Liver (tissue), 9 donors: Measurements from ENCODE around the gene KRT37. TPM values are rescaled to one million over a fixed set of nuclear protein-coding genes. Genes with fewer than 3 reads are reported as not detected.

ENCODE experiments used
- DNase-seq: peaks from one replicate; pipeline ENCODE4 v3.0.0-alpha.2; 2017; ENCODE audit warnings: low spot score
- H3K27ac ChIP-seq, 2 donors: one replicate each; pipeline ENCODE4 v1.7.0; 2013; ENCODE audit warnings: inconsistent platforms in 2 of 2, low read length in 2 of 2, control low read depth in 1 of 2, low read depth in 1 of 2, mild to moderate bottlenecking in 1 of 2
- H3K27me3 ChIP-seq, 4 donors: one replicate each; pipeline versions ENCODE4 v1.6.1 to v1.7.0; 2013; ENCODE audit warnings: low read length in 3 of 4, inconsistent platforms in 1 of 4, mild to moderate bottlenecking in 1 of 4, moderate library complexity in 1 of 4; ENCODE audit not compliant: control insufficient read depth in 4 of 4, insufficient read depth in 4 of 4
- H3K36me3 ChIP-seq, 4 donors: one replicate each; pipeline versions ENCODE4 v1.6.1 to v1.7.0; 2013; ENCODE audit warnings: low read length in 3 of 4, mild to moderate bottlenecking in 3 of 4, low read depth in 1 of 4, moderate library complexity in 1 of 4; ENCODE audit not compliant: control insufficient read depth in 4 of 4, insufficient read depth in 3 of 4
- H3K4me1 ChIP-seq, 4 donors: one replicate each; pipeline versions ENCODE4 v1.6.1 to v1.7.0; 2013; ENCODE audit warnings: low read length in 3 of 4, mild to moderate bottlenecking in 3 of 4, moderate library complexity in 1 of 4; ENCODE audit not compliant: control insufficient read depth in 4 of 4, insufficient read depth in 4 of 4
- H3K4me3 ChIP-seq, 3 donors: one replicate each; pipeline versions ENCODE4 v1.6.1 to v1.7.0; 2013; ENCODE audit warnings: low read length in 3 of 3, control low read depth in 1 of 3, low read depth in 1 of 3, mild to moderate bottlenecking in 1 of 3
- H3K9ac ChIP-seq, 2 donors: one replicate each; pipeline ENCODE4 v1.7.0; 2013; ENCODE audit warnings: low read length in 2 of 2, mild to moderate bottlenecking in 2 of 2, moderate library complexity in 2 of 2, control low read depth in 1 of 2, low read depth in 1 of 2
- H3K9me3 ChIP-seq, 4 donors: one replicate each; pipeline versions ENCODE4 v1.6.1 to v1.7.0; 2013; ENCODE audit warnings: low read length in 3 of 4; ENCODE audit not compliant: control insufficient read depth in 4 of 4
- ATF3 ChIP-seq: IDR thresholded peaks from 2 replicates; pipeline ENCODE4 v1.6.1; 2016; ENCODE audit warnings: antibody characterized with exemption
- FOXA1 ChIP-seq: IDR thresholded peaks from 2 replicates; pipeline ENCODE4 v1.6.1; 2016; ENCODE audit warnings: antibody characterized with exemption
- GABPA ChIP-seq, 2 donors: IDR thresholded peaks in 1 of 2; conservative IDR thresholded peaks in 1 of 2; 2 replicates each; pipeline ENCODE4 v1.6.1; 2016; ENCODE audit warnings: antibody characterized with exemption in 2 of 2, mild to moderate bottlenecking in 1 of 2, moderate library complexity in 1 of 2
- HNF4G ChIP-seq: IDR thresholded peaks from 2 replicates; pipeline ENCODE4 v1.6.1; 2016; ENCODE audit warnings: antibody characterized with exemption
- JUND ChIP-seq, 2 donors: IDR thresholded peaks; 2 replicates each; pipeline ENCODE4 v1.6.1; 2016; ENCODE audit warnings: antibody characterized with exemption in 2 of 2
- RAD21 ChIP-seq, 2 donors: IDR thresholded peaks; 2 replicates each; pipeline ENCODE4 v1.6.1; 2016; ENCODE audit warnings: antibody characterized with exemption in 2 of 2, mild to moderate bottlenecking in 2 of 2
- RXRA ChIP-seq, 2 donors: IDR thresholded peaks; 2 replicates each; pipeline ENCODE4 v1.6.1; 2017 to 2018; ENCODE audit warnings: antibody characterized with exemption in 2 of 2, mild to moderate bottlenecking in 1 of 2
- SP1 ChIP-seq: IDR thresholded peaks from 2 replicates; pipeline ENCODE4 v1.6.1; 2018; ENCODE audit warnings: antibody characterized with exemption, mild to moderate bottlenecking
- TAF1 ChIP-seq: conservative IDR thresholded peaks from 2 replicates; pipeline ENCODE4 v1.6.1; 2016; ENCODE audit warnings: antibody characterized with exemption, mild to moderate bottlenecking
- YY1 ChIP-seq: IDR thresholded peaks from 2 replicates; pipeline ENCODE4 v1.6.1; 2016; ENCODE audit warnings: antibody characterized with exemption, mild to moderate bottlenecking
- WGBS: extraction: QIAGEN DNeasy Blood & Tissue Kit; methylation state at CpG from one replicate; pipeline ENCODE4 v1.1.7; 2013; 5-methylcytosine and 5-hydroxymethylcytosine counted together
- polyA plus RNA-seq, 2 donors: library from polyadenylated mRNA; stranded (reverse) in 1 of 2; unstranded in 1 of 2; fragments of 200-250 nt in 1 of 2; fragments of >200 nt in 1 of 2; fragmentation: Nextera tagmentation in 1 of 2; extraction: Ambion mirVana in 1 of 2; gene quantifications; one replicate each; pipeline versions ENCODE4 v1.2.1 to v1.2.3, GENCODE V29; 2013 to 2015
- total RNA-seq, 2 donors: library from RNA; depleted of rRNA; stranded (reverse); fragments of >200 nt; gene quantifications; one replicate each; pipeline ENCODE4 v1.2.3, GENCODE V29; 2014
- TF ChIP-seq, protein P1 (sequence below): IDR thresholded peaks from 2 replicates; pipeline ENCODE4 v1.6.1; 2016; ENCODE audit warnings: antibody characterized with exemption
- TF ChIP-seq, protein P2 (sequence below): IDR thresholded peaks from 2 replicates; pipeline ENCODE4 v1.6.1; 2016; ENCODE audit warnings: antibody characterized with exemption, mild to moderate bottlenecking
- TF ChIP-seq, protein P3 (sequence below): fragments of 150-350 bp; IDR thresholded peaks from 2 replicates; pipeline ENCODE4 v1.5.1; 2017; ENCODE audit warnings: improper control_type of control experiment, low read depth, low read length; ENCODE audit not compliant: missing input control
- TF ChIP-seq, protein P4 (sequence below): IDR thresholded peaks from 2 replicates; pipeline ENCODE4 v1.6.1; 2016; ENCODE audit warnings: antibody characterized with exemption
- donor health status: healthy.
- donor health status: healthy.
- donor health status: healthy.
- donor health status: healthy.
- donor health status: healthy.

The KRT37 gene
- total and polyA plus RNA-seq, 4 donors, result not detected

DNA sequence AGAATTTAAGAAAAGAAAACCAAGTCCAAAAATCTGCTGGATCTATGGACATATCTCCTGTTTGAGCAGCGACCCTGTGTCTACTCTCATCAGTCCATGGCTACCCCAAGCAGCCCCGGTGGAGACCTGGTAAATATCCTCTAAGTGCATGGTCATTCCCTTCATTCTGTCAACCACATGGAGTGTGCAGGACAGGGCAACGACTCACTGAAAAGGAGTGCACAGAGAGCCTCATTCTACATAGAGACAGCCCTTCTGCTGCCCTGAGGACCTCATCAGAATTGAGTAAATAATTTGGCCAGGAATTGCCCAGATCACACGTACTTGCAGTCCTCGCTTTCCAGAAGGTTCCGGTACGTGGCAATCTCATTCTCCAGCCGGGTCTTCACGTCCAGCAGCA lies 13.4 kb upstream of the KRT37 start:
- H3K4me1 ChIP-seq, result no peaks in the 10 kb centered on the region
- TF ChIP-seq, protein P1, sequence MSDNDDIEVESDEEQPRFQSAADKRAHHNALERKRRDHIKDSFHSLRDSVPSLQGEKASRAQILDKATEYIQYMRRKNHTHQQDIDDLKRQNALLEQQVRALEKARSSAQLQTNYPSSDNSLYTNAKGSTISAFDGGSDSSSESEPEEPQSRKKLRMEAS, result no peak
- TF ChIP-seq, protein P2, sequence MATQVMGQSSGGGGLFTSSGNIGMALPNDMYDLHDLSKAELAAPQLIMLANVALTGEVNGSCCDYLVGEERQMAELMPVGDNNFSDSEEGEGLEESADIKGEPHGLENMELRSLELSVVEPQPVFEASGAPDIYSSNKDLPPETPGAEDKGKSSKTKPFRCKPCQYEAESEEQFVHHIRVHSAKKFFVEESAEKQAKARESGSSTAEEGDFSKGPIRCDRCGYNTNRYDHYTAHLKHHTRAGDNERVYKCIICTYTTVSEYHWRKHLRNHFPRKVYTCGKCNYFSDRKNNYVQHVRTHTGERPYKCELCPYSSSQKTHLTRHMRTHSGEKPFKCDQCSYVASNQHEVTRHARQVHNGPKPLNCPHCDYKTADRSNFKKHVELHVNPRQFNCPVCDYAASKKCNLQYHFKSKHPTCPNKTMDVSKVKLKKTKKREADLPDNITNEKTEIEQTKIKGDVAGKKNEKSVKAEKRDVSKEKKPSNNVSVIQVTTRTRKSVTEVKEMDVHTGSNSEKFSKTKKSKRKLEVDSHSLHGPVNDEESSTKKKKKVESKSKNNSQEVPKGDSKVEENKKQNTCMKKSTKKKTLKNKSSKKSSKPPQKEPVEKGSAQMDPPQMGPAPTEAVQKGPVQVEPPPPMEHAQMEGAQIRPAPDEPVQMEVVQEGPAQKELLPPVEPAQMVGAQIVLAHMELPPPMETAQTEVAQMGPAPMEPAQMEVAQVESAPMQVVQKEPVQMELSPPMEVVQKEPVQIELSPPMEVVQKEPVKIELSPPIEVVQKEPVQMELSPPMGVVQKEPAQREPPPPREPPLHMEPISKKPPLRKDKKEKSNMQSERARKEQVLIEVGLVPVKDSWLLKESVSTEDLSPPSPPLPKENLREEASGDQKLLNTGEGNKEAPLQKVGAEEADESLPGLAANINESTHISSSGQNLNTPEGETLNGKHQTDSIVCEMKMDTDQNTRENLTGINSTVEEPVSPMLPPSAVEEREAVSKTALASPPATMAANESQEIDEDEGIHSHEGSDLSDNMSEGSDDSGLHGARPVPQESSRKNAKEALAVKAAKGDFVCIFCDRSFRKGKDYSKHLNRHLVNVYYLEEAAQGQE, result no peak
- TF ChIP-seq ATF3 (no peak), RAD21 (IDR thresholded peaks at IDR 0.05) (no peak), SP1 (no peak), TAF1 (no peak), HNF4G (no peak), RXRA (IDR thresholded peaks at IDR 0.05) (no peak), GABPA (IDR thresholded peaks at IDR 0.05 in 1 of 2, conservative IDR thresholded peaks at IDR 0.05 in 1 of 2) (no peak), JUND (IDR thresholded peaks at IDR 0.05) (no peak), YY1 (no peak)
- TF ChIP-seq, protein P3, sequence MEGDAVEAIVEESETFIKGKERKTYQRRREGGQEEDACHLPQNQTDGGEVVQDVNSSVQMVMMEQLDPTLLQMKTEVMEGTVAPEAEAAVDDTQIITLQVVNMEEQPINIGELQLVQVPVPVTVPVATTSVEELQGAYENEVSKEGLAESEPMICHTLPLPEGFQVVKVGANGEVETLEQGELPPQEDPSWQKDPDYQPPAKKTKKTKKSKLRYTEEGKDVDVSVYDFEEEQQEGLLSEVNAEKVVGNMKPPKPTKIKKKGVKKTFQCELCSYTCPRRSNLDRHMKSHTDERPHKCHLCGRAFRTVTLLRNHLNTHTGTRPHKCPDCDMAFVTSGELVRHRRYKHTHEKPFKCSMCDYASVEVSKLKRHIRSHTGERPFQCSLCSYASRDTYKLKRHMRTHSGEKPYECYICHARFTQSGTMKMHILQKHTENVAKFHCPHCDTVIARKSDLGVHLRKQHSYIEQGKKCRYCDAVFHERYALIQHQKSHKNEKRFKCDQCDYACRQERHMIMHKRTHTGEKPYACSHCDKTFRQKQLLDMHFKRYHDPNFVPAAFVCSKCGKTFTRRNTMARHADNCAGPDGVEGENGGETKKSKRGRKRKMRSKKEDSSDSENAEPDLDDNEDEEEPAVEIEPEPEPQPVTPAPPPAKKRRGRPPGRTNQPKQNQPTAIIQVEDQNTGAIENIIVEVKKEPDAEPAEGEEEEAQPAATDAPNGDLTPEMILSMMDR, result no peak
- TF ChIP-seq, protein P4, sequence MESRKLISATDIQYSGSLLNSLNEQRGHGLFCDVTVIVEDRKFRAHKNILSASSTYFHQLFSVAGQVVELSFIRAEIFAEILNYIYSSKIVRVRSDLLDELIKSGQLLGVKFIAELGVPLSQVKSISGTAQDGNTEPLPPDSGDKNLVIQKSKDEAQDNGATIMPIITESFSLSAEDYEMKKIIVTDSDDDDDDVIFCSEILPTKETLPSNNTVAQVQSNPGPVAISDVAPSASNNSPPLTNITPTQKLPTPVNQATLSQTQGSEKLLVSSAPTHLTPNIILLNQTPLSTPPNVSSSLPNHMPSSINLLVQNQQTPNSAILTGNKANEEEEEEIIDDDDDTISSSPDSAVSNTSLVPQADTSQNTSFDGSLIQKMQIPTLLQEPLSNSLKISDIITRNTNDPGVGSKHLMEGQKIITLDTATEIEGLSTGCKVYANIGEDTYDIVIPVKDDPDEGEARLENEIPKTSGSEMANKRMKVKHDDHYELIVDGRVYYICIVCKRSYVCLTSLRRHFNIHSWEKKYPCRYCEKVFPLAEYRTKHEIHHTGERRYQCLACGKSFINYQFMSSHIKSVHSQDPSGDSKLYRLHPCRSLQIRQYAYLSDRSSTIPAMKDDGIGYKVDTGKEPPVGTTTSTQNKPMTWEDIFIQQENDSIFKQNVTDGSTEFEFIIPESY, result no peak
- H3K27me3 ChIP-seq, result peaks cover 0 to 6% (median 0%) of the 10 kb centered on the region in 4 donors
- no peaks in the 10 kb centered on the region for H3K9me3 ChIP-seq
- no peak overlapping the region for H3K4me3 ChIP-seq
- no peak for DNase-seq
- H3K36me3 ChIP-seq, result no peaks in the 10 kb centered on the region
- no peak overlapping the region for H3K27ac ChIP-seq
- H3K9ac ChIP-seq, result no peak overlapping the region
- 86% methylated on average over 9 of the region's 9 CpGs for WGBS

DNA sequence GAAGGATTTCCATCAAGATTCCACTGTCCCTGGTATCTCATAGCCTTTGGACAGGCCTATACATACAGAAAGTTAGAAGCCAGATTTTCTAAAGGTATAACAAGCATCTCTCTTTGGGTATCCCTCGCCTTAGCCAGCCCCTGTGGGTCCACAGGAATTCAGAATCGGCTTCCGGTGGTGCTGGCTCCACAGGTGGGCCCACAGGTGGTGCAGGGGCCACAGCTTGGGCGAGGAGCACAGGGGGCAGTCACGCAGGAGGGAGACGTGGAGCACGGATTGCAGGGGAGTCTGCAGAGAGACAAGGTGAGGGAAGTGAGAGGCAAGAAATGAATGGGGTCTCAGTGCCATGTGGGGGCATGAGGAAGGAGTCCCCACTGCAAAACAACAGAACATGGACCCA lies 12.9 kb upstream of the KRT37 start:
- no peaks in the 10 kb centered on the region for H3K9me3 ChIP-seq
- DNase-seq, result no peak
- H3K27ac ChIP-seq, result no peak overlapping the region
- no peaks in the 10 kb centered on the region for H3K4me1 ChIP-seq
- no peak overlapping the region for H3K4me3 ChIP-seq
- 79% methylated on average over 7 of the region's 7 CpGs for WGBS
- H3K27me3 ChIP-seq, result peaks cover 0 to 6% (median 0%) of the 10 kb centered on the region in 4 donors
- no peaks in the 10 kb centered on the region for H3K36me3 ChIP-seq
- H3K9ac ChIP-seq, result no peak overlapping the region
- TF ChIP-seq TAF1 (no peak), ATF3 (no peak), RXRA (IDR thresholded peaks at IDR 0.05) (no peak), YY1 (no peak), JUND (IDR thresholded peaks at IDR 0.05) (no peak), FOXA1 (no peak)
- TF ChIP-seq, protein P4, result no peak
- TF ChIP-seq, protein P2, result no peak
- TF ChIP-seq, protein P3, result no peak
